Panc1 (cell line): ENCODE measurements around the gene LAMP1. TPM values are rescaled to one million over a fixed set of nuclear protein-coding genes. Genes with fewer than 3 reads are reported as not detected.

Experiments used
- ATAC-seq: fragments of 200-7000 bp; cut with Tn5 transposase; 2 replicates; pipeline ENCODE4 v1.9.1; 2020; ENCODE audit warnings: mild to moderate bottlenecking, moderate library complexity
- BruUV-seq: library from RNA; stranded (reverse); fragments of 400-500 nt; replicated peaks from 2 replicates; lab custom pipeline; 2021; lab: Mats Ljungman, UMichigan
- CTCF ChIA-PET: fragments of 300-600 bp; sonication (Branson Sonifier 250); formaldehyde crosslinking; loops from one replicate; lab custom pipeline; 2022; ENCODE audit warnings: antibody characterized with exemption; lab: Charles Lee
- POLR2A ChIA-PET: fragments of 300-600 bp; sonication (Branson Sonifier 250); formaldehyde crosslinking; loops from one replicate; lab custom pipeline; 2022; ENCODE audit warnings: antibody characterized with exemption; lab: Charles Lee
- DNase-seq: peaks from one replicate; pipeline ENCODE4 v3.0.0-alpha.2; 2010; ENCODE audit warnings: low read depth, low spot score
- H3K27ac ChIP-seq: 2 replicates; pipeline ENCODE4 v1.5.1; 2011; ENCODE audit warnings: mild to moderate bottlenecking, low read length, inconsistent platforms
- H3K27me3 ChIP-seq: fragments of 200-500 bp; sonication (Bioruptor generic); 2 replicates; pipeline ENCODE4 v1.6.0; 2014; ENCODE audit warnings: low read length, inconsistent platforms; ENCODE audit not compliant: control insufficient read depth, insufficient read depth
- H3K36me3 ChIP-seq: fragments of 200-500 bp; sonication (Bioruptor generic); 2 replicates; pipeline ENCODE4 v1.5.1; 2014; ENCODE audit warnings: inconsistent platforms, mild to moderate bottlenecking, low read length, moderate library complexity; ENCODE audit not compliant: control insufficient read depth, insufficient read depth
- H3K4me1 ChIP-seq: 2 replicates; pipeline ENCODE4 v1.5.1; 2011; ENCODE audit warnings: inconsistent platforms, mild to moderate bottlenecking, low read length, moderate library complexity; ENCODE audit not compliant: control insufficient read depth, insufficient read depth
- H3K4me3 ChIP-seq, 2 experiments: 2 replicates each; pipeline ENCODE4 v1.5.1; 2011 to 2012; ENCODE audit warnings: low read depth in 2 of 2, low read length in 2 of 2, mild to moderate bottlenecking in 2 of 2, inconsistent platforms in 1 of 2, moderate library complexity in 1 of 2
- H3K9me3 ChIP-seq: fragments of 200-500 bp; sonication (Bioruptor generic); 2 replicates; pipeline ENCODE4 v1.5.1; 2014; ENCODE audit warnings: low read depth, mild to moderate bottlenecking, inconsistent platforms, low read length, moderate library complexity; ENCODE audit not compliant: control insufficient read depth, insufficient read depth
- CTCF ChIP-seq: fragments of 450-650 bp; IDR thresholded peaks from 2 replicates; pipeline ENCODE4 v1.5.1; 2017; ENCODE audit warnings: mild to moderate bottlenecking
- POLR2AphosphoS5 ChIP-seq: IDR thresholded peaks from 2 replicates; pipeline ENCODE4 v1.6.1; 2012; ENCODE audit warnings: mild to moderate bottlenecking, low read depth, low read length, moderate library complexity
- REST ChIP-seq, 2 experiments: IDR thresholded peaks; 2 replicates each; pipeline ENCODE4 v1.6.1; 2011 to 2012; ENCODE audit warnings: low read depth in 2 of 2, control low read depth in 1 of 2, low read length in 1 of 2, mild to moderate bottlenecking in 1 of 2, moderate library complexity in 1 of 2; ENCODE audit not compliant: insufficient read depth in 1 of 2
- SIN3A ChIP-seq: IDR thresholded peaks from 2 replicates; pipeline ENCODE4 v1.6.1; 2012; ENCODE audit warnings: low read depth, mild to moderate bottlenecking, low read length, moderate library complexity, borderline replicate concordance; ENCODE audit not compliant: insufficient read depth
- TCF7L2 ChIP-seq: IDR thresholded peaks from 2 replicates; pipeline ENCODE4 v1.6.1; 2011; ENCODE audit warnings: mild to moderate bottlenecking, low read depth, low read length, inconsistent platforms
- in situ Hi-C: cut with HindIII; loops from 2 replicates; pipeline ENCODE4 v1.10.0; 2016; ENCODE audit warnings: low sequenced_read_pairs, low pct_unique_long_range_greater_than_20kb
- intact Hi-C: fragments of 100-400 bp; cut with micrococcal nuclease; formaldehyde crosslinking; loops from one replicate; pipeline ENCODE4 v1.10.0; 2022; ENCODE audit not compliant: unreplicated experiment
- total RNA-seq: library from RNA; stranded (reverse); gene quantifications from one replicate; pipeline ENCODE4 v1.2.1, GENCODE V29; 2021; ENCODE audit not compliant: unreplicated experiment

Gene LAMP1
- total RNA-seq, 1 experiment from 2014 or later, result 212 TPM

- H3K4me3 ChIP-seq, result no peak overlapping the region
- no peak for DNase-seq
- H3K27me3 ChIP-seq, result no peaks in the 10 kb centered on the region
- no peak overlapping the region for H3K27ac ChIP-seq
- intact Hi-C loops, result no loop called here
- H3K9me3 ChIP-seq, result no peaks in the 10 kb centered on the region
- CTCF ChIA-PET, result interaction anchor here (0.5 kb wide), 1 partner anchor 25 kb away, joined by 5 read pairs; no protein-coding TSS in a partner anchor
- BruUV-seq, result no TSS peak
- H3K4me1 ChIP-seq, result no peaks in the 10 kb centered on the region; the same call in 1 of the 2 replicates
- no peak for TF ChIP-seq SIN3A
- no peak for TF ChIP-seq REST (IDR thresholded peaks at IDR 0.05; ENCODE audit: insufficient read depth in 1 of 2, low read depth in 2 of 2, low read length in 1 of 2)
- TF ChIP-seq TCF7L2, result no peak
- TF ChIP-seq POLR2AphosphoS5, result no peak
- TF ChIP-seq CTCF, result no peak
- in situ Hi-C loops, result no loop called here
- no peak for ATAC-seq
- POLR2A ChIA-PET, result no interaction called here
- no peaks in the 10 kb centered on the region for H3K36me3 ChIP-seq
Measured at GRCh38 chr13:113348591-113348990, 51.6 kb downstream of the LAMP1 start.

GRCh38 chr13:113349050-113349449 is 52.0 kb downstream of the LAMP1 start:
- no peaks in the 10 kb centered on the region for H3K27me3 ChIP-seq
- TF ChIP-seq POLR2AphosphoS5, result no peak
- TF ChIP-seq TCF7L2, result no peak
- no peak for TF ChIP-seq CTCF
- no peak for TF ChIP-seq SIN3A
- TF ChIP-seq REST (IDR thresholded peaks at IDR 0.05; ENCODE audit: insufficient read depth in 1 of 2, low read depth in 2 of 2, low read length in 1 of 2), result no peak
- no peak overlapping the region for H3K4me3 ChIP-seq
- DNase-seq (no peak), ATAC-seq (no peak)
- H3K9me3 ChIP-seq, result no peaks in the 10 kb centered on the region
- ChIA-PET POLR2A (no interaction called here), CTCF (no interaction called here)
- in situ Hi-C loops, result no loop called here
- intact Hi-C loops, result no loop called here
- BruUV-seq, result no TSS peak
- no peak overlapping the region for H3K27ac ChIP-seq
- no peaks in the 10 kb centered on the region; the same call in 1 of the 2 replicates for H3K4me1 ChIP-seq
- H3K36me3 ChIP-seq, result no peaks in the 10 kb centered on the region
